ENCODE data around the gene PROKR1.

DNA sequence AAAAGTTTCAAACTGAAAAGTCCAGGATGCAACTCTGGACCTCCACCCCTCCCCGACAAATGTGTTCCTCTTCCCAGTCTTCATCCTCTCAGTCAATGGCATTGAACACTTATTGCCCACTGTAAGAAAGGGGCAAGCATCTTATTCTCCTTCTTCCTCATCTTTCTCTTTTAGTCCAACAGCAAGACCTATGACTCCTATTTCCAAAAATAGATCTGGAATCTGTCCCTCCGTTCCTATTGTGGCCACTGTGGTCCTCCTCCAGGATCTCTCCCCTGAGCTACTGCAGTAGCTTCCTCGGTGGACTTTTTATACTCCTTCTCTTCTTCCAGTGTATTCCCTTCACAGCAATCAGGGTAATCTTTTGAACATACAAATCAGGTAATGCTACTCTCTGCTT lies 63.3 kb downstream of the PROKR1 start:
- TF ChIP-seq, protein P1, sequence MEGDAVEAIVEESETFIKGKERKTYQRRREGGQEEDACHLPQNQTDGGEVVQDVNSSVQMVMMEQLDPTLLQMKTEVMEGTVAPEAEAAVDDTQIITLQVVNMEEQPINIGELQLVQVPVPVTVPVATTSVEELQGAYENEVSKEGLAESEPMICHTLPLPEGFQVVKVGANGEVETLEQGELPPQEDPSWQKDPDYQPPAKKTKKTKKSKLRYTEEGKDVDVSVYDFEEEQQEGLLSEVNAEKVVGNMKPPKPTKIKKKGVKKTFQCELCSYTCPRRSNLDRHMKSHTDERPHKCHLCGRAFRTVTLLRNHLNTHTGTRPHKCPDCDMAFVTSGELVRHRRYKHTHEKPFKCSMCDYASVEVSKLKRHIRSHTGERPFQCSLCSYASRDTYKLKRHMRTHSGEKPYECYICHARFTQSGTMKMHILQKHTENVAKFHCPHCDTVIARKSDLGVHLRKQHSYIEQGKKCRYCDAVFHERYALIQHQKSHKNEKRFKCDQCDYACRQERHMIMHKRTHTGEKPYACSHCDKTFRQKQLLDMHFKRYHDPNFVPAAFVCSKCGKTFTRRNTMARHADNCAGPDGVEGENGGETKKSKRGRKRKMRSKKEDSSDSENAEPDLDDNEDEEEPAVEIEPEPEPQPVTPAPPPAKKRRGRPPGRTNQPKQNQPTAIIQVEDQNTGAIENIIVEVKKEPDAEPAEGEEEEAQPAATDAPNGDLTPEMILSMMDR (IDR thresholded peaks at IDR 0.05; ENCODE audit: borderline replicate concordance, extremely low read depth, low read length, poor library complexity, severe bottlenecking): no peak
- no peak for TF ChIP-seq EZH2 (IDR thresholded peaks at IDR 0.05; ENCODE audit: borderline replicate concordance, low read depth, low read length, severe bottlenecking)
